H7 (cell line): ENCODE results near the gene LGALS7B. TPM values are rescaled to one million over a fixed set of nuclear protein-coding genes. Genes with fewer than 3 reads are reported as not detected.
"Not testable (repeated sequence)": the region's sequence is repeated elsewhere in the genome, so short reads cannot be mapped to it uniquely, and the experiment has no call there.

Experiments used
- DNase-seq: peaks from one replicate; pipeline ENCODE4 v3.0.0; 2012
- H3K27me3 ChIP-seq: 2 replicates; pipeline ENCODE4 v1.6.0; 2011; ENCODE audit warnings: mild to moderate bottlenecking, low read length; ENCODE audit not compliant: control insufficient read depth, insufficient read depth
- H3K36me3 ChIP-seq: replicated peaks from 2 replicates; pipeline ENCODE4 v1.5.1; 2011; ENCODE audit warnings: low read length; ENCODE audit not compliant: control insufficient read depth, insufficient read depth
- H3K4me3 ChIP-seq: 2 replicates; pipeline ENCODE4 v1.5.1; 2011; ENCODE audit warnings: low read depth, mild to moderate bottlenecking, control low read depth, low read length, moderate library complexity; ENCODE audit not compliant: insufficient read depth
- total RNA-seq: library from RNA; depleted of rRNA; stranded (reverse); fragments of >200 nt; shearing (Covaris generic); gene quantifications from 2 replicates; pipeline ENCODE4 v1.2.3, GENCODE V29; 2014

The LGALS7B gene
- total RNA-seq, 1 experiment from 2014 or later: not detected

DNA sequence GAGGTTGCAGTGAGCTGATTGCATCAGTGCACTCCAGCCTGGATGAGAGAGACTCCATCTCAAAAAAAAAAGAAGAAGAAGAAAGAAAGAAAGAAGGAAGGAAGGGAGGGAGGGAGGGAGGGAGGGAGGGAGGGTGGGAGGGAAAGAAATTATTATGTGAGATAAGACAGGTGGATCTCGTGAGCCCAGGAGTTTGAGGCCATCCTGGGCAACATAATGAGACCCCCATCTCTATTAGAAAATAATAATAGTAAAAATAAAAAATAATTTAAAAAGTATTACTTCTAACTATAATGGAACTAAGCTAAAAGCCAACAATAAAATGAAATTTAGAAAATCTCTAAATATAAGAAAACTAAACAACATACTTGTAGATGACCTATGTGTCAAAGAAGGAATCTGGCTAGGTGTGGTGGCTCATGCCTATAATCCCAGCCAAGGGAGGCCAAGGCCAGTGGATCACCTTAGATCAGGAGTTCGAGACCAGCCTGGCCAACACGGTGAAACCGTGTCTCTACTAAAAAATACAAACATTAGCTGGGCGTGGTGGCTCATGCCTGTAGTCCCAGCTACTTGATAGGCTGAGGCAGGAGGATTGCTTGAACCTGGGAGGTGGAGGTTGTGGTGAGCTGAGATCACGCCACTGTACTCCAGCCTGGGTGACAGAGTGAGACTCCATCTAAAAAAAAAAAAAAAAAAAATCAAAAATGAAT, 28.0 kb upstream of the LGALS7B start:
- H3K36me3 ChIP-seq, DNase-seq, H3K4me3 ChIP-seq, H3K27me3 ChIP-seq: not testable (repeated sequence)

DNA sequence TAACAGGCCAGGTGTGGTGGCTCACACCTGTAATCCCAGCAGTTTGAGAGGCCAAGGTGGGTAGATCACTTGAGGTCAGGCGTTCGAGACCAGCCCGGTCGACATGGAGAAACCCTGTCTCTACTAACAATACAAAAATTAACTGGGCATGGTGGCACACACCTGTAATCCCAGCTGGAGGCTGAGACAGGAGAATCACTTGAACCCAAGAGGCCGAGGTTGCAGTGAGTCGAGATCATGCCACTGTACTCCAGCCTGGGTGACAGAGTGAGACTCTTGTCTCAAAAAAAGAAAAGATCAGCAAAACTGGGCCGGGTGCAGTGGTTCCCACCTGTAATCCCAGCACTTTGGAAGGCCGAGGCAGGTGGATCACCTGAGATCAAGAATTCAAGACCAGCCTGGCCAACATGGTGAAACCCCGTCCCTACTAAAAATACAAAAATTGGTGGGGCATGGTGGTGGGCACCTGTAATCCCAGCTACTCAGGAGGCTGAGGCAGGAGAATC, 27.1 kb upstream of the LGALS7B start:
- not testable (repeated sequence) for DNase-seq, H3K36me3 ChIP-seq, H3K27me3 ChIP-seq, H3K4me3 ChIP-seq

DNA sequence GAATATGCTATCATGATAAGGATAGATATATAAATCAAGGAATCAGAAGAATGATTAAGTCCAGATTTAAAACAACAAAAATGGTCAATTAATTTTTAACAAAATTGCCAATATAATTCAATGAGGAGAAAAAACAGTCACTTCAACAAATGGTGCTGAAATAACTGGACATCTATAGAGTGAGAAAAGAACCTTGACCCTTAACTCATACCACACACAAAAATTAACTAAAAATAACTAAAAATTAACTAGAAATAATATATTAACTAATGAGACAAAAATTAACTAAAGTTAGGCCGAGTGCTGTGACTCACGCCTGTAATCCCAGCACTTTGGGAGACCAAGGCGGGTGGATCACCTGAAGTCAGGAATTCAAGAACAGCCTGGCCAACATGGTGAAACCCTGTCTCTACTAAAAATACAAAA, 25.2 kb upstream of the LGALS7B start:
- H3K36me3 ChIP-seq: no peaks in the 10 kb centered on the region
- H3K4me3 ChIP-seq: no peak overlapping the region

DNA sequence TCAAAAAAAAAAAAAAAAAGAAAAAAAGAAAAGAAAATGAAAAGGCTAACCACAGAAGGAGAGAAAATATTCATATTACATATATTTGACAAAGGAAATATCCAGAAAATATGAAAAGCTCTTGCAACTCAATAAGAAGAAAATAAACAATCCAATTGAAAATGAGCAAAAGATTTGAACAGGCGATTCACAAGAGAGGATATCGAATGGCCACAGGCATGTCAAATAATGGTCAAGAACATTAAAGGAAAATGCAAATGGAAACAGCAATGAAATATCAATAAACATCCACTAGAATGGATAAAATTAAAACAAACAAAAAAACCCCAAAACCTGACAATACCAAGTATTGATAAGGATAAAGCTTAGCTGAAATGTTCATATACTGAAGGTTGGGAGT, 23.8 kb upstream of the LGALS7B start:
- no peak overlapping the region for H3K4me3 ChIP-seq
- no peak for DNase-seq
- H3K27me3 ChIP-seq: no peaks in the 10 kb centered on the region
- no peaks in the 10 kb centered on the region for H3K36me3 ChIP-seq

More for the DNA sequence above, 25.2 kb upstream of the LGALS7B start:
- no peaks in the 10 kb centered on the region for H3K27me3 ChIP-seq
- DNase-seq: no peak

DNA sequence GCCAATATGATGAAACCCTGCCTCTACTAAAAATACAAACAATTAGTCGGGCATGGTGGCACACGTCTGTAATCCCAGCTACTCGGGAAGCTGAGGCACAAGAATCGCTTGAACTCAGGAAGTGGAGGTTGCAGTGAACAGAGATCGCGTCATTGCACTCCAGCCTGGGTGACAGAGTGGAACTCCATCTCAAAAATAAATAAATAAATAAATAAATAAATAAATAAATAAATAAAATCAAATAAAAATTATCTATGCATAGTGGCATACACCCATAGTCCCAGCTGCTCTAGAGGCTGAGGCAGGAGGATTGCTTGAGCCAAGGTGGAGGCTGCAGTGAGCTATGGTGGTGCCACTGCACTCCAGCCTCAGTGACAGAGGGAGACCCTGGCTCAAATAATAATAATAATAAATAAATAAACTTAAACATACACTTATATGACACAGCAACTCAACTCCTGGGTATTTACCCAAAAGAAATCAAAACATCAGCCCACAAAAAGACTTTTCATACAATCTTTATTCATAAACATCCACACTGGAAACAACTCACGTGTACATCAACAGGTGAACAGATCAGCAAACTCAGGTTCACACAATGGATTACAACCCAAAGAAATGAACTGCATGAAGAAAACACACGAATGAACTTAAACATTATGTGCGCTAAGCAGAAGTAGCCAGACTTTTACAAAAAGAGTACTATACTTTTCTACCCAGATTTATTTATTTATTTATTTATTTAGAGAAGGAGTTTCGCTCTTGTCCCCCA, 22.5 kb upstream of the LGALS7B start:
- DNase-seq: no peak
- Histone ChIP-seq H3K36me3 (no peaks in the 10 kb centered on the region), H3K4me3 (no peak overlapping the region), H3K27me3 (no peaks in the 10 kb centered on the region)

DNA sequence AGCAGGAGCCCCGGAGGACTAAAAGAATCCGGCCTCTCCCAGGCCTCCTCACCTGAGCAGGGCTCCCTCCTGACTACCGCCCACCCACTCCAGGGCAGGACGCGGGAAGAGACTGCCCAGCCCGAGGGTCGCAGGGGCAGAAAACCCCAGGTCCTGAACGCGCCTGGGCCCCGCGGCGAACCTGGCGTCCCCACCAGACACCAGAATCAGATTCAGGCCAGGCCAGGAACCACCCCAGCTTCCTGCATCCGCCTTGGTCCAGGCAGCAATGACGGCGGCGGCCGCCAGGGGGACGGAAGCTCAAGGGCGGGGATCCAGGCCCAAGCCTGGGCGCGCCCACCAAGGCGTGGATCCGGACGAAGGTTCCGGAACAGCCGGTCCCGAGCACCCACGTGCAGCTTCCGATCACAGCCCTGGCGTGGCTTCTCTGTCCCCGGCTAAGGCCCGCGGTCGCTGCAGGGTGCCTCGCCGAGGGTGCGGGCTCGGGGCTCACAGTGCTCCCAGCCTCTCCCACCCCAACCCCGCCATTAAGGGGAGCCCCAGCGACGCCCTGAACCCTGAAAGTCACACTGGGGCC, 19.3 kb upstream of the LGALS7B start:
- Histone ChIP-seq H3K4me3 (peak overlapping the region; percentile 21; the same call in 1 of the 2 replicates), H3K27me3 (no peaks in the 10 kb centered on the region), H3K36me3 (no peaks in the 10 kb centered on the region)
- peak; percentile 95 for DNase-seq

DNA sequence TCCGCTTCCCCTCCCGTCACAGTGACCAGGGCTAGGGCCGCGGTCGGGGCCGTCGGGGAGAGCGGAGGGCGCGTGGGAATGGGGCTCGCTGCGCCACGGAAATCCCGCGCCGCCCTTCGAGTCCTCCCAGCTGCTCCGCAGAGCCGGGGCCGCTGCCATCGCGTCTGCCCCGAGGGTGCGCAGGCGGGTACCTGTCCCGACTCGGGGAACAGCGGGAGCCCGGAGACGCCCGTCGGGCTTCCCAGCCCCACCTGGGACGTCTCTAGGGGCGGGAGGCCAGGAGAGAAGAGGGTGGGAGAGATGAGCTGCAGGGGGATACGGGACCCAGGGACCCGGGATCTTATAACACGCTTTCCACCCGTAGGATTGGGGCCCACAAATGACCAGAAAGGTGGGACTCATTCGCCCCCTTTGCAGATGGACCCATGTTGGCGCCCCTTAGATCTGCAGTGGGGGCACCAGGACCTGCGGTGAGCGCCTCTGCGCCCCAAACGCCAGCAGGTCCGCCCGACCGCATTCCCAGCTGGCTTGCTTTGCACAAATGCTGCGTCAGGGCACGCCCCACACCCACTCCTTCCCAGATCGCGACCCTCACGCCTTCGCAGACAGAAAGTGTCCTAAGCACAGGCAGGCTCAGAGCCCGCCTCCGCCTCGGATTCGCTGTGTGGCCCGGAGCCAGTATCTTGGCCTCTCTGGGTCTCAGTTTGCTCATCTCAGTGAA, 18.6 kb upstream of the LGALS7B start:
- not testable (repeated sequence) for H3K27me3 ChIP-seq, DNase-seq, H3K36me3 ChIP-seq
- peak overlapping the region; percentile 21; the same call in 1 of the 2 replicates for H3K4me3 ChIP-seq

DNA sequence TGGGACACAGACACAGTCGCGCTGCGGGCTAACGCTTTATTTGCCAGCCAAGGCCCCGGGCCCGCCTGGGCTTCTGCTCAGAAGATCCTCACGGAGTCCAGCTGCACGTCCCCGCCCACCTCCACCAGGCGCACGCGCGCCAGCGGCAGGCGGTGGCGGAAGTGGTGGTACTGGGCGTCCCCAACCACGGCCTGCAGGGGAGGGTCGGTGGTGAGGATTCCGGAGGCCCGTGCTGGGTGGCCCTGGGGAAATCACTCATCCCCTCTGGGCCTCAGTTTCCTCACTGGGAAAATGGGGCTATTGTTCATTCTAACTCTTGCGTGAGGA, 18.1 kb upstream of the LGALS7B start:
- H3K36me3 ChIP-seq, H3K27me3 ChIP-seq, H3K4me3 ChIP-seq, DNase-seq: not testable (repeated sequence)

DNA sequence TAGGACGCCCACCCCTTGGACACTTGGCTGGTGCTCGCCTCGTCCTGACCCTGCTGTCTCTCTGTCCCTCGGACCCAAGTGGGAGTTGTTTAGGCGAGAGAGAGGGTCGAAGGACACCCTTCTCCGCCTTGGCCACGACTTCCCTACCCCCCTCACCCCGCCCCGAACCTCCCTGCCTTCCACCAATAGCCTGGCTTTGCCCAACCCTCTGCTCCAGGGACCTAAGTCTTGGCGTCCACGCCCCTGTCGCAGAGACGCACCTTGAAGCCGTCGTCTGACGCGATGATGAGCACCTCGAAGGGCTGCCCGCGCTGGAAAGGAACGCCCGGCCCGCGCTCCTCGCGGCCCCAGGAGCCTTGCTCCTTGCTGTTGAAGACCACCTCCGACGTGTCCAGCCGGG, 17.4 kb upstream of the LGALS7B start:
- H3K27me3 ChIP-seq, H3K4me3 ChIP-seq, DNase-seq, H3K36me3 ChIP-seq: not testable (repeated sequence)

DNA sequence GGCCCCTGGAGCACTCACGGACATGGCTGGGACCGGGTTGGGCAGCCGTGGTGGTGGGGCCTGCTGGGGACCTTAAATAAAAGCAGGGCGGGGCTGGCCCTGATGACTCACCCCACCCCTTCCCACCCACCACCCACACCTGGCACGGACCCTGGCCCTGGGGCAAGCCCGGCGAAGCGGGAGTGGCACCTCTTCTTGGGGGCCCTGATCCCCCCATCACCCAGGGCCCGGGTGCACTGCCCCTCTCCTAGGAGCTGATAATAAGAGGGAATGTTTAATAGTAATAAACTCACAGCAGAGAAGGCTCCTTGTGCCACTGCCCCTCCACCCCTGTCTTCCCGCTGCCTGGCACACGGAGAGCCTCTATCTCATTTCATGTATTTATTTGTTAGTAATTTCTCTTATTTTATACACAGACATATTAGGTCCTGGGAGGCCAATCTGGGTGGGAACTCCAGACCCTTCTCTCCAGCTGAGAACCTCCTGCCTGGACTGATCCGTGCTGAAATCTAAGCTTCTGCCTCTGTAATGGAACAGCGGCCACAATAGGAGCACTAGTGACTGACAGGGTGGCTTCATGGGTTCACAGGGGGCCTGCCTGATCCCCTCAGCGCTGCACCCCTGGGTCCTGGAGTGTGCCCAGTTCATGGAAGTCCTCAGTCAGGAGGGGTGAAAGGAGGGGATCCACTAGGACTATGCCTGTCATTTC, 15.4 kb upstream of the LGALS7B start, which contains the start of gene LGALS7:
LGALS7 (minus strand) TSS at position 49 of the 709 bp plus-strand sequence; CDS start at position 24, 25 bp downstream.
- Histone ChIP-seq H3K27me3 (no peaks in the 10 kb centered on the region), H3K36me3 (no peaks in the 10 kb centered on the region), H3K4me3 (no peak within 1 kb of the TSS)
- DNase-seq: peak; percentile 33

DNA sequence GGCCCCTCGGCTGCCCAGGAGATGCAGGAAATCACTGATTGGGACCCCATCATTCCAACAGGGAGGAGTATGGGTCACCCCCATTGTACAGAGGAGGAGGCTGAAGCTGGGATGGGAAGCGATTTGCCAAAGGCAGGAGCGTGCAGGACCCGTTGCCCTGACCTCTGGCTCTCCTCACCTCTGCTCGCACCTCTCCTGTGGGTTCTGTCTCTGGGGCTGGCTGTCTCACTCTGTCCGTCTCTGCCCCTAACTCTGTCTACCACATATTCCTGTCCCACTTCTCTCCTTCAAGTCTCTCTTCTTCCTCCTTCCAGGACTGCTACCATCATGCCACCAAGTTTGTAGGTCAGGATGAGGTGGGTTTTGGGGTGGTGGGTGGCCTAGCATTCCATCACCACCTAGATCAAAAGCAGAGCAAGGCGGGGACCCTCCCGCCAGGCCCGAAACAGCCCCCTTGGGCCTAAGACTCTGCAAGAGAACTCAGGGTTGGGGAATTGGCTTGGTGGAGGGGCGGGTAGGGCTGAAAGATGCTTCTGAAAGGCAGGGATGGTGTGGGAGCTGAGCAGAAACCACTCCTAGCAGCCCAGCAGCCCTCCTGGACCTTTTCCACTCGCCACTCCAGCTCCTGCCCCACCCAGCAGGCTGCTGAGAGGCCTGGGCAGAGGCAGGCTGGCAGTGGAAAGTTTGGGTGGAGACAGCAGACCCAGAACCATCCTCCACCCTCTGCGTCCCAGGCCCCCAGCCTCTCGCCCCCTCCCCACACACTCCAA, 14.6 kb upstream of the LGALS7B start:
- no peaks in the 10 kb centered on the region for H3K36me3 ChIP-seq
- no peak for DNase-seq
- no peak overlapping the region for H3K4me3 ChIP-seq
- H3K27me3 ChIP-seq: no peaks in the 10 kb centered on the region

DNA sequence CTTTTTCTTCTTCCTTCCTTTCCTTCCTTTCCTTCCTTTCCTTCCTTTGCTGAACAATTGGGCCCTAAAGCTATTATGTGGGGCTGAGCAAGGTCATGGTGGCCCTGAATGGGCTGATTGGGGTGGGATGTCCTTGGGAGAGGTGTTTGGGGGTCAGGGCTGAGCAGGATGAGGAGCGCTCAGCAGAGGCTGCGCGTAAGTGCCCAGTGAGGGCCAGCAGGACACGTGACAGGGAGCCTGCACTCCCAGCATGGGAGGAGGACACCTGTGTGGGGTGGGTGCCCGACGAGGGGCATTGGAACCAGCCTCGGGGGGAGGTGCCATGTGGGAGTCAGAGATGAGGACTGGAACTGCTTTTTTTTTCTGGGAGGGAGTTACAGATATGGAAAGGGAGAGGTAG, 10.3 kb upstream of the LGALS7B start:
- no peak for DNase-seq
- no peak overlapping the region for H3K4me3 ChIP-seq
- no peaks in the 10 kb centered on the region for H3K36me3 ChIP-seq
- no peaks in the 10 kb centered on the region for H3K27me3 ChIP-seq

DNA sequence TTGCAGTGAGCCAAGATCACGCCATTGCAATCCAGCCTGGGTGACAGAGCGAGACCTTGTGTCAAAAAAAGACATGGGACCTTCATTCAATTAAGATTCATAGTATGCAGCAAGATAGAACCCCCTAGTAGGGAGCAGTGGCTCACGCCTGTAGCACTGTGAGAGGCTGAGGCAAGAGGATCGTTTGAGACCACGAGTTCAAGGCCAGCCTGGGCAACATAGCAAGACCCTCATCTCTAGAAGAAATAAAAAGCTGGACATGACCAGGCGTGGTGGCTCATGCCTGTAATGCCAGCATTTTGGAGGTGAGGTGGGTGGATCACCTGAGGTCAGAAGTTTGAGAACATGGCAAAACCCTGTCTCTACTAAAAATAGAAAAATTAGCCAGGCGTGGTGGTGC, 8.6 kb upstream of the LGALS7B start:
- no peak for DNase-seq
- H3K27me3 ChIP-seq: no peaks in the 10 kb centered on the region
- H3K4me3 ChIP-seq: no peak overlapping the region
- no peaks in the 10 kb centered on the region for H3K36me3 ChIP-seq
